Measurements from ENCODE around the gene PTDSS2. TPM values are rescaled to one million over a fixed set of nuclear protein-coding genes. Genes with fewer than 3 reads are reported as not detected.

PTDSS2 gene
- total and polyA plus RNA-seq, 2 of the 13 experiments (the other 11 are each of a cell fraction or from before 2014, with no cell fraction given), result 21.7 to 26.4 TPM

- no peak for TF ChIP-seq ZFP36 (IDR thresholded peaks at IDR 0.05; ENCODE audit: borderline replicate concordance, low read depth, low read length, partially characterized antibody)
- TF ChIP-seq FOXA1 (IDR thresholded peaks at IDR 0.05), result no peak
- TF ChIP-seq FOXA1 (CRISPR knock-in tag; IDR thresholded peaks at IDR 0.05), result 0 out of 2 replicates have a peak, but pooled peaks have one; percentile 30
- TF ChIP-seq SOX13 (IDR thresholded peaks at IDR 0.05), result no peak
- no peak for TF ChIP-seq SOX13 (CRISPR knock-in tag; conservative IDR thresholded peaks at IDR 0.05 in 1 of 2, IDR thresholded peaks at IDR 0.05 in 1 of 2)
- no peak for TF ChIP-seq REST (IDR thresholded peaks at IDR 0.05; ENCODE audit: borderline replicate concordance in 1 of 2, low read depth in 1 of 2, low read length in 2 of 2)
- no peak for TF ChIP-seq TCF12 (IDR thresholded peaks at IDR 0.05)
- TF ChIP-seq TCF12 (CRISPR knock-in tag; IDR thresholded peaks at IDR 0.05), result no peak
- TF ChIP-seq ZMYM2 (CRISPR knock-in tag; IDR thresholded peaks at IDR 0.05), result no peak
- TF ChIP-seq, protein P1, sequence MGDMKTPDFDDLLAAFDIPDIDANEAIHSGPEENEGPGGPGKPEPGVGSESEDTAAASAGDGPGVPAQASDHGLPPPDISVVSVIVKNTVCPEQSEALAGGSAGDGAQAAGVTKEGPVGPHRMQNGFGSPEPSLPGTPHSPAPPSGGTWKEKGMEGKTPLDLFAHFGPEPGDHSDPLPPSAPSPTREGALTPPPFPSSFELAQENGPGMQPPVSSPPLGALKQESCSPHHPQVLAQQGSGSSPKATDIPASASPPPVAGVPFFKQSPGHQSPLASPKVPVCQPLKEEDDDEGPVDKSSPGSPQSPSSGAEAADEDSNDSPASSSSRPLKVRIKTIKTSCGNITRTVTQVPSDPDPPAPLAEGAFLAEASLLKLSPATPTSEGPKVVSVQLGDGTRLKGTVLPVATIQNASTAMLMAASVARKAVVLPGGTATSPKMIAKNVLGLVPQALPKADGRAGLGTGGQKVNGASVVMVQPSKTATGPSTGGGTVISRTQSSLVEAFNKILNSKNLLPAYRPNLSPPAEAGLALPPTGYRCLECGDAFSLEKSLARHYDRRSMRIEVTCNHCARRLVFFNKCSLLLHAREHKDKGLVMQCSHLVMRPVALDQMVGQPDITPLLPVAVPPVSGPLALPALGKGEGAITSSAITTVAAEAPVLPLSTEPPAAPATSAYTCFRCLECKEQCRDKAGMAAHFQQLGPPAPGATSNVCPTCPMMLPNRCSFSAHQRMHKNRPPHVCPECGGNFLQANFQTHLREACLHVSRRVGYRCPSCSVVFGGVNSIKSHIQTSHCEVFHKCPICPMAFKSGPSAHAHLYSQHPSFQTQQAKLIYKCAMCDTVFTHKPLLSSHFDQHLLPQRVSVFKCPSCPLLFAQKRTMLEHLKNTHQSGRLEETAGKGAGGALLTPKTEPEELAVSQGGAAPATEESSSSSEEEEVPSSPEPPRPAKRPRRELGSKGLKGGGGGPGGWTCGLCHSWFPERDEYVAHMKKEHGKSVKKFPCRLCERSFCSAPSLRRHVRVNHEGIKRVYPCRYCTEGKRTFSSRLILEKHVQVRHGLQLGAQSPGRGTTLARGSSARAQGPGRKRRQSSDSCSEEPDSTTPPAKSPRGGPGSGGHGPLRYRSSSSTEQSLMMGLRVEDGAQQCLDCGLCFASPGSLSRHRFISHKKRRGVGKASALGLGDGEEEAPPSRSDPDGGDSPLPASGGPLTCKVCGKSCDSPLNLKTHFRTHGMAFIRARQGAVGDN (CRISPR knock-in tag; IDR thresholded peaks at IDR 0.05), result no peak; the same call in 1 of the 2 replicates
- TF ChIP-seq CHCHD3 (CRISPR knock-in tag; IDR thresholded peaks at IDR 0.05), result no peak; the same call in 1 of the 2 replicates
- TF ChIP-seq ETV5 (CRISPR knock-in tag; IDR thresholded peaks at IDR 0.05; ENCODE audit: borderline replicate concordance), result 0 out of 2 replicates have a peak, but pooled peaks have one; percentile 6
- no peak for TF ChIP-seq ZNF790 (CRISPR knock-in tag; IDR thresholded peaks at IDR 0.05; ENCODE audit: borderline replicate concordance)
- no peak for TF ChIP-seq ZNF879 (CRISPR knock-in tag; IDR thresholded peaks at IDR 0.05)
- TF ChIP-seq FOXO1 (CRISPR knock-in tag; IDR thresholded peaks at IDR 0.05), result no peak
- no peak for TF ChIP-seq ZNF737 (CRISPR knock-in tag; IDR thresholded peaks at IDR 0.05; ENCODE audit: borderline replicate concordance)
- no peak for TF ChIP-seq POLR2G (IDR thresholded peaks at IDR 0.05; ENCODE audit: low read depth, low read length)
- TF ChIP-seq ARID4A (CRISPR knock-in tag; IDR thresholded peaks at IDR 0.05; ENCODE audit: borderline replicate concordance), result peak; percentile 48
Measured at GRCh38 chr11:506995-507726, 57.1 kb downstream of the PTDSS2 start, which contains the start of gene RNH1 (continued).
